Gastroesophageal sphincter (tissue), 3 donors: ENCODE data around the gene WDR81.

Experiments used
- POLR2A ChIP-seq, 2 donors: fragments of 450-650 bp; IDR thresholded peaks; one replicate each; pipeline ENCODE4 v1.6.1; 2017; ENCODE audit warnings: antibody characterized with exemption in 2 of 2, mild to moderate bottlenecking in 2 of 2, moderate library complexity in 1 of 2
- POLR2AphosphoS5 ChIP-seq: sonication (generic); formaldehyde crosslinking; IDR thresholded peaks from one replicate; pipeline ENCODE4 v1.6.1; 2017; ENCODE audit warnings: antibody characterized with exemption
- TF ChIP-seq, protein P1 (sequence below), 4 experiments: fragments of 200-600 bp in 2 of 4; fragments of 450-650 bp in 2 of 4; sonication (generic) in 1 of 4; IDR thresholded peaks; one replicate each; pipeline ENCODE4 v1.5.1; 2017 to 2019; ENCODE audit warnings: antibody characterized with exemption in 4 of 4, mild to moderate bottlenecking in 2 of 4, moderate library complexity in 2 of 4

DNA sequence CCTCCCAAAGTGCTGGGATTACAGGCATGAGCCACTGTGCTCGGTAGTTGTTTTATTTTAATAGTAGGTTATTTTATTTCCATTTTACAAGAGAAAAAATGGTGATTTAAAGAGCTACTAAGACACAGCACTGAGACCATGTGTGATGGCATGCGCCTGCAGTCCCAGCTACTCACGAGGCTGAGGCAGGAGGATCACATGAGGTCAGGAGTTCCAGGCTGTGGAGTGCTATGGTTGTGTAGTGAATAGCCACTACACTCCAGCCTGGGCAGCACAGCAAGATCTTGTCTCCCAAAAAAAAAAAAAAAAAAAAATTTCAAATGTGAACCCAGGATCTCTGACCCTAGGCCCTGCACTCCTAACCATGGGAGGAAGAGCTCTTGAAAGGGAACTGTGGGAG, 41.1 kb downstream of the WDR81 start:
- TF ChIP-seq, protein P1, sequence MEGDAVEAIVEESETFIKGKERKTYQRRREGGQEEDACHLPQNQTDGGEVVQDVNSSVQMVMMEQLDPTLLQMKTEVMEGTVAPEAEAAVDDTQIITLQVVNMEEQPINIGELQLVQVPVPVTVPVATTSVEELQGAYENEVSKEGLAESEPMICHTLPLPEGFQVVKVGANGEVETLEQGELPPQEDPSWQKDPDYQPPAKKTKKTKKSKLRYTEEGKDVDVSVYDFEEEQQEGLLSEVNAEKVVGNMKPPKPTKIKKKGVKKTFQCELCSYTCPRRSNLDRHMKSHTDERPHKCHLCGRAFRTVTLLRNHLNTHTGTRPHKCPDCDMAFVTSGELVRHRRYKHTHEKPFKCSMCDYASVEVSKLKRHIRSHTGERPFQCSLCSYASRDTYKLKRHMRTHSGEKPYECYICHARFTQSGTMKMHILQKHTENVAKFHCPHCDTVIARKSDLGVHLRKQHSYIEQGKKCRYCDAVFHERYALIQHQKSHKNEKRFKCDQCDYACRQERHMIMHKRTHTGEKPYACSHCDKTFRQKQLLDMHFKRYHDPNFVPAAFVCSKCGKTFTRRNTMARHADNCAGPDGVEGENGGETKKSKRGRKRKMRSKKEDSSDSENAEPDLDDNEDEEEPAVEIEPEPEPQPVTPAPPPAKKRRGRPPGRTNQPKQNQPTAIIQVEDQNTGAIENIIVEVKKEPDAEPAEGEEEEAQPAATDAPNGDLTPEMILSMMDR (IDR thresholded peaks at IDR 0.05) = no peak
- TF ChIP-seq POLR2AphosphoS5 (no peak), POLR2A (IDR thresholded peaks at IDR 0.05) (no peak)
